GM12801 (cell line): ENCODE measurements around the gene RYR3.

Source experiments
- TF ChIP-seq, protein P1 (sequence below): IDR thresholded peaks from one replicate; pipeline ENCODE4 v1.5.1; 2011; ENCODE audit warnings: control low read depth; ENCODE audit not compliant: insufficient read length; ENCODE audit errors: extremely low read depth

RYR3 gene

GRCh38 chr15:33649217-33649933 lies 338.6 kb downstream of the RYR3 start:
- TF ChIP-seq, protein P1, sequence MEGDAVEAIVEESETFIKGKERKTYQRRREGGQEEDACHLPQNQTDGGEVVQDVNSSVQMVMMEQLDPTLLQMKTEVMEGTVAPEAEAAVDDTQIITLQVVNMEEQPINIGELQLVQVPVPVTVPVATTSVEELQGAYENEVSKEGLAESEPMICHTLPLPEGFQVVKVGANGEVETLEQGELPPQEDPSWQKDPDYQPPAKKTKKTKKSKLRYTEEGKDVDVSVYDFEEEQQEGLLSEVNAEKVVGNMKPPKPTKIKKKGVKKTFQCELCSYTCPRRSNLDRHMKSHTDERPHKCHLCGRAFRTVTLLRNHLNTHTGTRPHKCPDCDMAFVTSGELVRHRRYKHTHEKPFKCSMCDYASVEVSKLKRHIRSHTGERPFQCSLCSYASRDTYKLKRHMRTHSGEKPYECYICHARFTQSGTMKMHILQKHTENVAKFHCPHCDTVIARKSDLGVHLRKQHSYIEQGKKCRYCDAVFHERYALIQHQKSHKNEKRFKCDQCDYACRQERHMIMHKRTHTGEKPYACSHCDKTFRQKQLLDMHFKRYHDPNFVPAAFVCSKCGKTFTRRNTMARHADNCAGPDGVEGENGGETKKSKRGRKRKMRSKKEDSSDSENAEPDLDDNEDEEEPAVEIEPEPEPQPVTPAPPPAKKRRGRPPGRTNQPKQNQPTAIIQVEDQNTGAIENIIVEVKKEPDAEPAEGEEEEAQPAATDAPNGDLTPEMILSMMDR: no peak

- TF ChIP-seq, protein P1: no peak
Observed at GRCh38 chr15:33654860-33655259, 344.1 kb downstream of the RYR3 start.

DNA sequence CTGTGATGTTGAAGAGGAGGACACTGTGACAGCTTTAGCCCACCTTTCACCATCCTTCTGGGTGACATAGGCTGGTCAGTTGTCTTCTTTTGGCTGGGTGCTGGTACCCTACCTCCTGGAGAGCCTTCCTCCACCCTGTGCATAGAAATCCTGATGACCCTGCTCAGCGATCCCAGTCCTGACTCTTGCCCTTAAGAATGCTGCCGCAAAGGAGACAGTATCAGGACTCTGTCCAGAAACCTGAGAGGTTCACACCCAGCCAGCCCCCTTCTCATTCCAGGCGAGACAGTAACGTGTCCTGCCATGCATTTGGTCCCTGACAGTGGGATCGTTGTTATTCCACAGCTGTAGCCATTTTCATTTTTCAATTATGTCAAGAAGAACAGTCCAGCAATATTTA lies 344.7 kb downstream of the RYR3 start:
- TF ChIP-seq, protein P1: no peak

GRCh38 chr15:33656168-33656567 lies 345.4 kb downstream of the RYR3 start:
- TF ChIP-seq, protein P1: no peak

GRCh38 chr15:33660151-33660550 lies 349.4 kb downstream of the RYR3 start:
- TF ChIP-seq, protein P1: no peak

- TF ChIP-seq, protein P1: no peak
Observed at GRCh38 chr15:33662014-33662413, 351.2 kb downstream of the RYR3 start.

- TF ChIP-seq, protein P1: no peak
Observed at GRCh38 chr15:33664947-33665346, 354.2 kb downstream of the RYR3 start.
